Panc1 (cell line): ENCODE results near the gene KCNQ1. TPM values are rescaled to one million over a fixed set of nuclear protein-coding genes. Genes with fewer than 3 reads are reported as not detected.
A peak's percentile ranks its signal among the peaks of the same experiment; 100 is the strongest.

Source experiments
- ATAC-seq: fragments of 200-7000 bp; cut with Tn5 transposase; 2 replicates; pipeline ENCODE4 v1.9.1; 2020; ENCODE audit warnings: mild to moderate bottlenecking, moderate library complexity
- BruUV-seq: library from RNA; stranded (reverse); fragments of 400-500 nt; replicated peaks from 2 replicates; lab custom pipeline; 2021; lab: Mats Ljungman, UMichigan
- CTCF ChIA-PET: fragments of 300-600 bp; sonication (Branson Sonifier 250); formaldehyde crosslinking; loops from one replicate; lab custom pipeline; 2022; ENCODE audit warnings: antibody characterized with exemption; lab: Charles Lee
- POLR2A ChIA-PET: fragments of 300-600 bp; sonication (Branson Sonifier 250); formaldehyde crosslinking; loops from one replicate; lab custom pipeline; 2022; ENCODE audit warnings: antibody characterized with exemption; lab: Charles Lee
- DNase-seq: peaks from one replicate; pipeline ENCODE4 v3.0.0-alpha.2; 2010; ENCODE audit warnings: low read depth, low spot score
- H3K27ac ChIP-seq: 2 replicates; pipeline ENCODE4 v1.5.1; 2011; ENCODE audit warnings: mild to moderate bottlenecking, low read length, inconsistent platforms
- H3K27me3 ChIP-seq: fragments of 200-500 bp; sonication (Bioruptor generic); 2 replicates; pipeline ENCODE4 v1.6.0; 2014; ENCODE audit warnings: low read length, inconsistent platforms; ENCODE audit not compliant: control insufficient read depth, insufficient read depth
- H3K36me3 ChIP-seq: fragments of 200-500 bp; sonication (Bioruptor generic); 2 replicates; pipeline ENCODE4 v1.5.1; 2014; ENCODE audit warnings: inconsistent platforms, mild to moderate bottlenecking, low read length, moderate library complexity; ENCODE audit not compliant: control insufficient read depth, insufficient read depth
- H3K4me1 ChIP-seq: 2 replicates; pipeline ENCODE4 v1.5.1; 2011; ENCODE audit warnings: inconsistent platforms, mild to moderate bottlenecking, low read length, moderate library complexity; ENCODE audit not compliant: control insufficient read depth, insufficient read depth
- H3K4me3 ChIP-seq, 2 experiments: 2 replicates each; pipeline ENCODE4 v1.5.1; 2011 to 2012; ENCODE audit warnings: low read depth in 2 of 2, low read length in 2 of 2, mild to moderate bottlenecking in 2 of 2, inconsistent platforms in 1 of 2, moderate library complexity in 1 of 2
- H3K9me3 ChIP-seq: fragments of 200-500 bp; sonication (Bioruptor generic); 2 replicates; pipeline ENCODE4 v1.5.1; 2014; ENCODE audit warnings: low read depth, mild to moderate bottlenecking, inconsistent platforms, low read length, moderate library complexity; ENCODE audit not compliant: control insufficient read depth, insufficient read depth
- CTCF ChIP-seq: fragments of 450-650 bp; IDR thresholded peaks from 2 replicates; pipeline ENCODE4 v1.5.1; 2017; ENCODE audit warnings: mild to moderate bottlenecking
- POLR2AphosphoS5 ChIP-seq: IDR thresholded peaks from 2 replicates; pipeline ENCODE4 v1.6.1; 2012; ENCODE audit warnings: mild to moderate bottlenecking, low read depth, low read length, moderate library complexity
- SIN3A ChIP-seq: IDR thresholded peaks from 2 replicates; pipeline ENCODE4 v1.6.1; 2012; ENCODE audit warnings: low read depth, mild to moderate bottlenecking, low read length, moderate library complexity, borderline replicate concordance; ENCODE audit not compliant: insufficient read depth
- TCF7L2 ChIP-seq: IDR thresholded peaks from 2 replicates; pipeline ENCODE4 v1.6.1; 2011; ENCODE audit warnings: mild to moderate bottlenecking, low read depth, low read length, inconsistent platforms
- in situ Hi-C: cut with HindIII; loops from 2 replicates; pipeline ENCODE4 v1.10.0; 2016; ENCODE audit warnings: low sequenced_read_pairs, low pct_unique_long_range_greater_than_20kb
- intact Hi-C: fragments of 100-400 bp; cut with micrococcal nuclease; formaldehyde crosslinking; loops from one replicate; pipeline ENCODE4 v1.10.0; 2022; ENCODE audit not compliant: unreplicated experiment
- total RNA-seq: library from RNA; stranded (reverse); gene quantifications from one replicate; pipeline ENCODE4 v1.2.1, GENCODE V29; 2021; ENCODE audit not compliant: unreplicated experiment
- TF ChIP-seq, protein P1 (sequence below), 2 experiments: IDR thresholded peaks; 2 replicates each; pipeline ENCODE4 v1.6.1; 2011 to 2012; ENCODE audit warnings: low read depth in 2 of 2, control low read depth in 1 of 2, low read length in 1 of 2, mild to moderate bottlenecking in 1 of 2, moderate library complexity in 1 of 2; ENCODE audit not compliant: insufficient read depth in 1 of 2

Gene KCNQ1
- total RNA-seq, 1 experiment from 2014 or later = 1.0 TPM

DNA sequence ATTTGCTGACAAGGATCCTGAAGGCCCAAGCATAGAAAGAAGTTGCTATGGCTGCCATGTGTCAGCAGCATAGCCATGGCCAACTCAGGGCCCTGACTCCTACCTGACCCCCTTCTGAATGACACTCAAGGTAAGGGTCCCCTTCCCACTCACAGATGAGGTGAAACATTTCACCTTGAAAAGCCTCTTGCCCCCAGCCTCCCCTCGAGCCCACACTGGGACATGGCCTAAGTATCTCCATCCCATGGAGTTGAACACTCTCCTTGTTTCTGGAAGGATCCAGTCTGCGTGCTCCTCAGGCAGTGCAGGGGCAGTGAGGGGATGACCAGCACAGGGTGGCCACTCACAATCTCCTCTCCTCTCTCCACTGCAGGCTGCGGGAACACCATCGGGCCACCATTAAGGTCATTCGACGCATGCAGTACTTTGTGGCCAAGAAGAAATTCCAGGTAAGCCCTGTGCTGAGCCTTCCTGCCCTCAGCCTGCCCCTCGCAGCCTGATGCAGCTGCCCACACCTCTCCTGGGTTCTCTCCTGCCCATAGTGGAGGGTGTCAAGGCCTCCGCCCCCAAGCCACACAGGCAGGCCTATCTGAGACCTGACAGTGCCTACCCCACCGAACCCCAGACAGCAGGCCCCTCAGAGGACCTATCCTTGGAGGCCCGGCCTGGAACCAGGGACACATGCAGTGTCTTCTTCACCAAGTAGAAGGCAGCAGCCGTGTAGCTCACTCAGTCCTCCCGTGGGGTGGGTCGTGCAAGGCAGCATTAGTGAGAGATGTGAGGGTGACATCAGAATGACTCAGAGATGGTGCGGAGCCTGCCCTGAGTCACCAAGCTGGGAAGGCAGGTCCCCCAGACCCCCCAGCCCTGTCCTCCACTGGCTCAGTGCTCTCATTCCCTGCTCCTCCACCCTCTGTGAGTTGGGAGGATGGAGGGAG is 323.9 kb downstream of the KCNQ1 start:
- peak; percentile 41; the same call in 1 of the 2 replicates for ATAC-seq
- no peak overlapping the region for H3K4me3 ChIP-seq
- POLR2A ChIA-PET = no interaction called here

DNA sequence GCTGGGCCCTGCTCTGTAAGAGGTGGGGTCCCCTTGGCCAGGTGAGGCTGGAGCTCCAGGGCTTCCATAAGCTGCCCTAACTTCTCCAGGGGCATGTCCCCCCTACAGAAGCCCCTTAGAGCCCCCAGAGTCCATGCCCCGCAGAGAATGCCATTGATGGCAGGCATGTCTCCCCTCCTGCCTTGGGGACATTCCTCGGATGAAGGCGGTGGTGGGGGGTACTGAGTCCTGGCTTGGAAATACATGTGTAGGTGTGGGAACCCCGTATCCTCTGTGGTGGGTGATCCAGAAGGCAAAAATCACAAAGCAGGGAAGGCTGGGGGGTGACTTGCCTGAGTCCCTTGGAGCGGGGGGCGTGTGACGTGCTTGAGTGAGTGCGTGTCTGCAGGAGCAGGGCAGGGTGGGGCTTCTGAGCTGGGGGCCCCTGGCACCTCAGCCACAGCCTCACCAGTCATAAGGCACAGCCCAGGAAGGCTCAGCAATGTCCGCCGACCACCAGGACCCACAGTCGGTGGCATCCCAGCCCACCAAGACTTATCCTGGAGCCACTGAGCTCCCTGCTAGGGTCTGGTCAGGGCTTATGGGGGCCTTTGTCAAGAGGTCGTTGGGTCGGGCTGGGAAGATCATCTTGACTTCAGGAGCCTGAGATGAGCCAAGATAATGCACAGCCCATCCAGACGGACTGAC is 324.7 kb downstream of the KCNQ1 start:
- Histone ChIP-seq H3K27me3 (peaks cover 10% of the 10 kb centered on the region; the same call in 1 of the 2 replicates), H3K9me3 (no peaks in the 10 kb centered on the region), H3K4me1 (no peaks in the 10 kb centered on the region), H3K27ac (no peak overlapping the region), H3K36me3 (no peaks in the 10 kb centered on the region), H3K4me3 (no peak overlapping the region)
- TF ChIP-seq, protein P1, sequence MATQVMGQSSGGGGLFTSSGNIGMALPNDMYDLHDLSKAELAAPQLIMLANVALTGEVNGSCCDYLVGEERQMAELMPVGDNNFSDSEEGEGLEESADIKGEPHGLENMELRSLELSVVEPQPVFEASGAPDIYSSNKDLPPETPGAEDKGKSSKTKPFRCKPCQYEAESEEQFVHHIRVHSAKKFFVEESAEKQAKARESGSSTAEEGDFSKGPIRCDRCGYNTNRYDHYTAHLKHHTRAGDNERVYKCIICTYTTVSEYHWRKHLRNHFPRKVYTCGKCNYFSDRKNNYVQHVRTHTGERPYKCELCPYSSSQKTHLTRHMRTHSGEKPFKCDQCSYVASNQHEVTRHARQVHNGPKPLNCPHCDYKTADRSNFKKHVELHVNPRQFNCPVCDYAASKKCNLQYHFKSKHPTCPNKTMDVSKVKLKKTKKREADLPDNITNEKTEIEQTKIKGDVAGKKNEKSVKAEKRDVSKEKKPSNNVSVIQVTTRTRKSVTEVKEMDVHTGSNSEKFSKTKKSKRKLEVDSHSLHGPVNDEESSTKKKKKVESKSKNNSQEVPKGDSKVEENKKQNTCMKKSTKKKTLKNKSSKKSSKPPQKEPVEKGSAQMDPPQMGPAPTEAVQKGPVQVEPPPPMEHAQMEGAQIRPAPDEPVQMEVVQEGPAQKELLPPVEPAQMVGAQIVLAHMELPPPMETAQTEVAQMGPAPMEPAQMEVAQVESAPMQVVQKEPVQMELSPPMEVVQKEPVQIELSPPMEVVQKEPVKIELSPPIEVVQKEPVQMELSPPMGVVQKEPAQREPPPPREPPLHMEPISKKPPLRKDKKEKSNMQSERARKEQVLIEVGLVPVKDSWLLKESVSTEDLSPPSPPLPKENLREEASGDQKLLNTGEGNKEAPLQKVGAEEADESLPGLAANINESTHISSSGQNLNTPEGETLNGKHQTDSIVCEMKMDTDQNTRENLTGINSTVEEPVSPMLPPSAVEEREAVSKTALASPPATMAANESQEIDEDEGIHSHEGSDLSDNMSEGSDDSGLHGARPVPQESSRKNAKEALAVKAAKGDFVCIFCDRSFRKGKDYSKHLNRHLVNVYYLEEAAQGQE (IDR thresholded peaks at IDR 0.05; ENCODE audit: insufficient read depth in 1 of 2, low read depth in 2 of 2, low read length in 1 of 2) = no peak
- TF ChIP-seq POLR2AphosphoS5 = no peak
- TF ChIP-seq TCF7L2 = no peak
- TF ChIP-seq SIN3A = no peak
- no peak for TF ChIP-seq CTCF
- in situ Hi-C loops = loop anchor here (5.0 kb wide), 1 partner anchor 47 kb away; no protein-coding TSS in a partner anchor
- ATAC-seq (no peak), DNase-seq (no peak)
- CTCF ChIA-PET = no interaction called here
- intact Hi-C loops = no loop called here
- BruUV-seq = no TSS peak
- POLR2A ChIA-PET = no interaction called here

More for the DNA sequence above, 323.9 kb downstream of the KCNQ1 start:
- CTCF ChIA-PET = no interaction called here
- TF ChIP-seq POLR2AphosphoS5 (no peak), TCF7L2 (no peak), CTCF (no peak), SIN3A (no peak)
- TF ChIP-seq, protein P1 (IDR thresholded peaks at IDR 0.05; ENCODE audit: insufficient read depth in 1 of 2, low read depth in 2 of 2, low read length in 1 of 2) = no peak
- in situ Hi-C loops (loop anchor here (5.0 kb wide), 1 partner anchor 46 kb away; no protein-coding TSS in a partner anchor), intact Hi-C loops (no loop called here)
- Histone ChIP-seq H3K4me1 (no peaks in the 10 kb centered on the region), H3K9me3 (no peaks in the 10 kb centered on the region), H3K27ac (no peak overlapping the region), H3K36me3 (no peaks in the 10 kb centered on the region), H3K27me3 (peaks cover 13% of the 10 kb centered on the region; the same call in 1 of the 2 replicates)
- no peak for DNase-seq
- no TSS peak for BruUV-seq
